ENCODE measurements around the gene ETV6.

ETV6 gene

GRCh38 chr12:11797317-11797913 is 147.9 kb downstream of the ETV6 start:
- no peaks in the 10 kb centered on the region for H3K27me3 Mint-ChIP-seq
- H3K9me3 Mint-ChIP-seq (ENCODE audit: low read depth), result no peaks in the 10 kb centered on the region
- H3K27ac Mint-ChIP-seq, result no peak overlapping the region
- peaks cover 5% of the 10 kb centered on the region for H3K36me3 Mint-ChIP-seq
- H3K4me1 Mint-ChIP-seq (ENCODE audit: low read depth), result peaks cover 26% of the 10 kb centered on the region
- H3K4me3 Mint-ChIP-seq, result no peak overlapping the region

GRCh38 chr12:11798006-11798708 is 148.7 kb downstream of the ETV6 start:
- Mint-ChIP-seq H3K9me3 (ENCODE audit: low read depth) (no peaks in the 10 kb centered on the region), H3K27ac (no peak overlapping the region), H3K36me3 (peaks cover 5% of the 10 kb centered on the region), H3K4me3 (peak overlapping the region; percentile 33), H3K4me1 (ENCODE audit: low read depth) (peaks cover 27% of the 10 kb centered on the region), H3K27me3 (no peaks in the 10 kb centered on the region)

- no peaks in the 10 kb centered on the region for H3K27me3 Mint-ChIP-seq
- no peaks in the 10 kb centered on the region for H3K9me3 Mint-ChIP-seq (ENCODE audit: low read depth)
- peak overlapping the region; percentile 56 for H3K27ac Mint-ChIP-seq
- peaks cover 5% of the 10 kb centered on the region for H3K36me3 Mint-ChIP-seq
- peak overlapping the region; percentile 33 for H3K4me3 Mint-ChIP-seq
- H3K4me1 Mint-ChIP-seq (ENCODE audit: low read depth), result peaks cover 27% of the 10 kb centered on the region
These were observed 149.5 kb downstream of the ETV6 start for GRCh38 chr12:11798856-11799501.

GRCh38 chr12:11799502-11799873 is 150.0 kb downstream of the ETV6 start:
- no peak overlapping the region for H3K4me3 Mint-ChIP-seq
- H3K27ac Mint-ChIP-seq, result no peak overlapping the region
- H3K4me1 Mint-ChIP-seq (ENCODE audit: low read depth), result peaks cover 27% of the 10 kb centered on the region
- H3K27me3 Mint-ChIP-seq, result no peaks in the 10 kb centered on the region
- no peaks in the 10 kb centered on the region for H3K9me3 Mint-ChIP-seq (ENCODE audit: low read depth)
- peaks cover 8% of the 10 kb centered on the region for H3K36me3 Mint-ChIP-seq

- peaks cover 27% of the 10 kb centered on the region for H3K4me1 Mint-ChIP-seq (ENCODE audit: low read depth)
- H3K27ac Mint-ChIP-seq, result no peak overlapping the region
- no peaks in the 10 kb centered on the region for H3K9me3 Mint-ChIP-seq (ENCODE audit: low read depth)
- H3K4me3 Mint-ChIP-seq, result no peak overlapping the region
- H3K27me3 Mint-ChIP-seq, result no peaks in the 10 kb centered on the region
- H3K36me3 Mint-ChIP-seq, result peaks cover 9% of the 10 kb centered on the region
These were observed 152.2 kb downstream of the ETV6 start for GRCh38 chr12:11801643-11802042.

GRCh38 chr12:11804130-11804529 is 154.7 kb downstream of the ETV6 start:
- H3K36me3 Mint-ChIP-seq, result peaks cover 9% of the 10 kb centered on the region
- H3K4me3 Mint-ChIP-seq, result no peak overlapping the region
- H3K27ac Mint-ChIP-seq, result no peak overlapping the region
- peaks cover 23% of the 10 kb centered on the region for H3K4me1 Mint-ChIP-seq (ENCODE audit: low read depth)
- H3K9me3 Mint-ChIP-seq (ENCODE audit: low read depth), result no peaks in the 10 kb centered on the region
- H3K27me3 Mint-ChIP-seq, result no peaks in the 10 kb centered on the region

- Mint-ChIP-seq H3K27me3 (no peaks in the 10 kb centered on the region), H3K4me1 (ENCODE audit: low read depth) (peaks cover 22% of the 10 kb centered on the region), H3K9me3 (ENCODE audit: low read depth) (no peaks in the 10 kb centered on the region), H3K27ac (no peak overlapping the region), H3K36me3 (peaks cover 9% of the 10 kb centered on the region), H3K4me3 (no peak overlapping the region)
These were observed 155.6 kb downstream of the ETV6 start for GRCh38 chr12:11805043-11805442.

- Mint-ChIP-seq H3K4me3 (no peak overlapping the region), H3K9me3 (ENCODE audit: low read depth) (no peaks in the 10 kb centered on the region), H3K4me1 (ENCODE audit: low read depth) (peaks cover 20% of the 10 kb centered on the region), H3K27me3 (no peaks in the 10 kb centered on the region), H3K36me3 (peaks cover 6% of the 10 kb centered on the region), H3K27ac (no peak overlapping the region)
These were observed 156.2 kb downstream of the ETV6 start for GRCh38 chr12:11805680-11806079.

GRCh38 chr12:11807458-11807857 is 158.0 kb downstream of the ETV6 start:
- no peak overlapping the region for H3K27ac Mint-ChIP-seq
- no peak overlapping the region for H3K4me3 Mint-ChIP-seq
- H3K27me3 Mint-ChIP-seq, result no peaks in the 10 kb centered on the region
- no peaks in the 10 kb centered on the region for H3K9me3 Mint-ChIP-seq (ENCODE audit: low read depth)
- peaks cover 6% of the 10 kb centered on the region for H3K36me3 Mint-ChIP-seq
- peaks cover 21% of the 10 kb centered on the region for H3K4me1 Mint-ChIP-seq (ENCODE audit: low read depth)

- no peaks in the 10 kb centered on the region for H3K27me3 Mint-ChIP-seq
- H3K36me3 Mint-ChIP-seq, result peaks cover 7% of the 10 kb centered on the region
- no peak overlapping the region for H3K4me3 Mint-ChIP-seq
- H3K9me3 Mint-ChIP-seq (ENCODE audit: low read depth), result no peaks in the 10 kb centered on the region
- no peak overlapping the region for H3K27ac Mint-ChIP-seq
- peaks cover 32% of the 10 kb centered on the region for H3K4me1 Mint-ChIP-seq (ENCODE audit: low read depth)
These were observed 159.5 kb downstream of the ETV6 start for GRCh38 chr12:11808931-11809330.

GRCh38 chr12:11810206-11810545 is 160.7 kb downstream of the ETV6 start:
- peaks cover 3% of the 10 kb centered on the region for H3K36me3 Mint-ChIP-seq
- no peak overlapping the region for H3K27ac Mint-ChIP-seq
- no peaks in the 10 kb centered on the region for H3K27me3 Mint-ChIP-seq
- H3K9me3 Mint-ChIP-seq (ENCODE audit: low read depth), result no peaks in the 10 kb centered on the region
- peaks cover 40% of the 10 kb centered on the region for H3K4me1 Mint-ChIP-seq (ENCODE audit: low read depth)
- H3K4me3 Mint-ChIP-seq, result no peak overlapping the region

GRCh38 chr12:11811008-11811407 is 161.5 kb downstream of the ETV6 start:
- H3K27me3 Mint-ChIP-seq, result no peaks in the 10 kb centered on the region
- no peak overlapping the region for H3K4me3 Mint-ChIP-seq
- H3K4me1 Mint-ChIP-seq (ENCODE audit: low read depth), result peaks cover 40% of the 10 kb centered on the region
- H3K9me3 Mint-ChIP-seq (ENCODE audit: low read depth), result no peaks in the 10 kb centered on the region
- H3K36me3 Mint-ChIP-seq, result peaks cover 3% of the 10 kb centered on the region
- peak overlapping the region; percentile 12 for H3K27ac Mint-ChIP-seq

GRCh38 chr12:11812241-11812585 is 162.7 kb downstream of the ETV6 start:
- Mint-ChIP-seq H3K9me3 (ENCODE audit: low read depth) (no peaks in the 10 kb centered on the region), H3K4me3 (peak overlapping the region; percentile 62), H3K27me3 (no peaks in the 10 kb centered on the region), H3K4me1 (ENCODE audit: low read depth) (peaks cover 36% of the 10 kb centered on the region), H3K36me3 (peaks cover 3% of the 10 kb centered on the region), H3K27ac (peak overlapping the region; percentile 10)

GRCh38 chr12:11812586-11813437 is 163.3 kb downstream of the ETV6 start:
- Mint-ChIP-seq H3K27ac (peak overlapping the region; percentile 10), H3K4me3 (peak overlapping the region; percentile 62), H3K27me3 (no peaks in the 10 kb centered on the region), H3K4me1 (ENCODE audit: low read depth) (peaks cover 36% of the 10 kb centered on the region), H3K9me3 (ENCODE audit: low read depth) (no peaks in the 10 kb centered on the region), H3K36me3 (peaks cover 3% of the 10 kb centered on the region)

GRCh38 chr12:11813438-11813813 is 164.0 kb downstream of the ETV6 start:
- Mint-ChIP-seq H3K36me3 (peaks cover 3% of the 10 kb centered on the region), H3K27me3 (no peaks in the 10 kb centered on the region), H3K9me3 (ENCODE audit: low read depth) (no peaks in the 10 kb centered on the region), H3K4me3 (peak overlapping the region; percentile 43), H3K4me1 (ENCODE audit: low read depth) (peaks cover 35% of the 10 kb centered on the region), H3K27ac (no peak overlapping the region)

Data from activated naive CD8-positive, alpha-beta T cell (primary cell).